Upper lobe of right lung (tissue), 1 donor: ENCODE measurements around the gene CCDC167. TPM values are rescaled to one million over a fixed set of nuclear protein-coding genes. Genes with fewer than 3 reads are reported as not detected.
A peak's percentile ranks its signal among the peaks of the same experiment; 100 is the strongest.

Experiments used
- ATAC-seq: fragments of 200-7000 bp; cut with Tn5 transposase; one replicate; pipeline ENCODE4 v1.9.1; 2020; ENCODE audit warnings: mild to moderate bottlenecking, moderate library complexity
- DNase-seq: peaks from one replicate; pipeline ENCODE4 v3.0.0-alpha.2; 2020
- H3K27ac ChIP-seq: fragments of 200-600 bp; one replicate; pipeline ENCODE4 v1.8.0; 2022
- H3K27me3 ChIP-seq: fragments of 200-600 bp; one replicate; pipeline ENCODE4 v1.8.0; 2022; ENCODE audit warnings: mild to moderate bottlenecking
- H3K36me3 ChIP-seq: fragments of 200-600 bp; one replicate; pipeline ENCODE4 v1.8.0; 2022
- H3K4me1 ChIP-seq: fragments of 200-600 bp; one replicate; pipeline ENCODE4 v1.8.0; 2022
- H3K4me3 ChIP-seq: fragments of 200-600 bp; one replicate; pipeline ENCODE4 v1.8.0; 2022; ENCODE audit warnings: mild to moderate bottlenecking
- H3K9me3 ChIP-seq: fragments of 200-600 bp; one replicate; pipeline ENCODE4 v1.8.0; 2022
- CTCF ChIP-seq: fragments of 200-600 bp; IDR thresholded peaks from one replicate; pipeline ENCODE4 v1.8.0; 2022; ENCODE audit warnings: antibody characterized with exemption
- intact Hi-C: fragments of 100-400 bp; cut with DNase I; formaldehyde crosslinking; loops from one replicate; pipeline ENCODE4 v1.11.0; 2022
- total RNA-seq: library from RNA; stranded (reverse); fragmentation: NEBNext Ultra II Directional; extraction: Animal tissue kit (Norgen Biotek cat#: 25700); gene quantifications from one replicate; pipeline ENCODE4 v1.2.1, GENCODE V29; 2021
- donor health status: DM: no; HTN: yes; CAD: no; lungs with severe emphysema.

CCDC167 gene
- total RNA-seq, 1 donor from 2014 or later = 12.9 TPM

- Histone ChIP-seq H3K27ac (no peak overlapping the region), H3K4me3 (no peak overlapping the region), H3K27me3 (peaks cover 15% of the 10 kb centered on the region), H3K9me3 (no peaks in the 10 kb centered on the region), H3K36me3 (no peaks in the 10 kb centered on the region), H3K4me1 (no peaks in the 10 kb centered on the region)
- DNase-seq (no peak), ATAC-seq (no peak)
- no peak for TF ChIP-seq CTCF
- intact Hi-C loops = no loop called here
Observed at GRCh38 chr6:37522836-37523235, 23.1 kb upstream of the CCDC167 start.

DNA sequence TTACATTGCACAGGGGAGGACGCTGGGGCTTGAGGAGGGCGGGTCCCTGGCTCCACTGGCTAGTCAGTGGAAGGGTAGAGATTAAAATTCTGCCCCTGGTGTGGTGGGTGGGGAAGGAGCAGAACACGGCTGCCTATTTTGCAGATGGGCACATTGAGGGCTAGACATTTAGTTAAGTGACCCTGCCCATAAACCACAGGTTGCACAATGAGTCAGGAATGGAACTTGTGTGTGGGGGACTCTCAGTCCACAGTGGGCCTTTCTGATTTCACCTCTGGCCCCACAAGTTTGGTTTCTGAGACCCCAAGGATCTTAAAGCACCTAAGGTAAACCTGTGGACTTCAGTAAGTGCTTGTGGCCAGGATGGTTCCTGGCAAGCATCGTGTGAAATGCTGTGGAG is 22.0 kb upstream of the CCDC167 start:
- ATAC-seq (no peak), DNase-seq (no peak)
- H3K4me3 ChIP-seq = no peak overlapping the region
- TF ChIP-seq CTCF = no peak
- no peaks in the 10 kb centered on the region for H3K9me3 ChIP-seq
- no peaks in the 10 kb centered on the region for H3K4me1 ChIP-seq
- H3K27me3 ChIP-seq = peaks cover 15% of the 10 kb centered on the region
- no peak overlapping the region for H3K27ac ChIP-seq
- intact Hi-C loops = no loop called here
- H3K36me3 ChIP-seq = no peaks in the 10 kb centered on the region

- DNase-seq (no peak), ATAC-seq (no peak)
- H3K4me3 ChIP-seq = no peak overlapping the region
- no peaks in the 10 kb centered on the region for H3K9me3 ChIP-seq
- no peak for TF ChIP-seq CTCF
- H3K27ac ChIP-seq = no peak overlapping the region
- intact Hi-C loops = no loop called here
- H3K27me3 ChIP-seq = peaks cover 15% of the 10 kb centered on the region
- H3K36me3 ChIP-seq = no peaks in the 10 kb centered on the region
- no peaks in the 10 kb centered on the region for H3K4me1 ChIP-seq
Observed at GRCh38 chr6:37520926-37521325, 21.2 kb upstream of the CCDC167 start.

DNA sequence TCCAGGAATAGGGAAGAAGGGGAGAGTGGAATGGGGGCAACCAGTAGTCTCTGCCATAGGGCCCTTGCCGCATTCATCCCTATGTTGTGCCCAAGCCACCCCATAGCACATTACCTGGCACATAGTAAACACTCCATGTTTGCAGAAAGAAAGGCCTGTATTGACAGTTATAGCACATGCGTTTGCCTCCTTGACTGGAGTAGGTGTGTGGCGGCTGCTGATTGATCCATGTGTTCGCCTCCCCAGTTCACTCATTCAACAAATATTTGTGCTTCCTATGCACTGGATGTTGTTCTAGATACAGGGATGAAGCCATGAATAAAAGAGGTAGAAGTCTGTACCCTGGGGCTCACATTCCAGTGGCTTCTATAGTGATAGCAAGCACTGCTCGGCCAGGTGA is 19.8 kb upstream of the CCDC167 start:
- intact Hi-C loops = no loop called here
- ATAC-seq = no peak

GRCh38 chr6:37518116-37518515 is 18.4 kb upstream of the CCDC167 start:
- peaks cover 23% of the 10 kb centered on the region for H3K27me3 ChIP-seq
- H3K27ac ChIP-seq = no peak overlapping the region
- no peak for TF ChIP-seq CTCF
- ATAC-seq (no peak), DNase-seq (no peak)
- intact Hi-C loops = no loop called here
- H3K9me3 ChIP-seq = no peaks in the 10 kb centered on the region
- no peaks in the 10 kb centered on the region for H3K4me1 ChIP-seq
- no peak overlapping the region for H3K4me3 ChIP-seq
- H3K36me3 ChIP-seq = no peaks in the 10 kb centered on the region

More for the DNA sequence above, 19.8 kb upstream of the CCDC167 start:
- no peak overlapping the region for H3K4me3 ChIP-seq
- no peaks in the 10 kb centered on the region for H3K4me1 ChIP-seq
- TF ChIP-seq CTCF = no peak
- no peaks in the 10 kb centered on the region for H3K36me3 ChIP-seq
- peaks cover 15% of the 10 kb centered on the region for H3K27me3 ChIP-seq
- no peak for DNase-seq
- no peaks in the 10 kb centered on the region for H3K9me3 ChIP-seq
- H3K27ac ChIP-seq = no peak overlapping the region

GRCh38 chr6:37517411-37517812 is 17.7 kb upstream of the CCDC167 start:
- Histone ChIP-seq H3K27me3 (peaks cover 29% of the 10 kb centered on the region), H3K9me3 (no peaks in the 10 kb centered on the region), H3K4me1 (no peaks in the 10 kb centered on the region), H3K4me3 (no peak overlapping the region), H3K36me3 (no peaks in the 10 kb centered on the region), H3K27ac (no peak overlapping the region)
- intact Hi-C loops = no loop called here
- no peak for DNase-seq
- no peak for TF ChIP-seq CTCF
- ATAC-seq = peak; percentile 20
